ENCODE results near the gene ACHE.
"Not testable (repeated sequence)": the region's sequence is repeated elsewhere in the genome, so short reads cannot be mapped to it uniquely, and the experiment has no call there.

Gene ACHE

GRCh38 chr7:100911484-100911883, 15.8 kb upstream of the ACHE start:
- Histone ChIP-seq H3K27me3 (0 out of 2 replicates have a peak, but pooled peaks cover 3% of the 10 kb centered on the region), H3K4me3 (ENCODE audit: low read depth, low read length) (no peak overlapping the region), H3K4me1 (no peaks in the 10 kb centered on the region), H3K36me3 (no peaks in the 10 kb centered on the region), H3K9me3 (no peaks in the 10 kb centered on the region)
- DNase-seq: no peak
- no peak for TF ChIP-seq CTCF (IDR thresholded peaks at IDR 0.05; ENCODE audit: low read depth, low read length)

- H3K4me3 ChIP-seq (ENCODE audit: low read depth, low read length); H3K27me3 ChIP-seq; H3K36me3 ChIP-seq; H3K4me1 ChIP-seq; DNase-seq; H3K9me3 ChIP-seq: not testable (repeated sequence)
Observed at GRCh38 chr7:100910443-100910842, 14.8 kb upstream of the ACHE start.

- H3K27me3 ChIP-seq: 0 out of 2 replicates have a peak, but pooled peaks cover 3% of the 10 kb centered on the region
Observed at GRCh38 chr7:100908512-100908911, 12.8 kb upstream of the ACHE start.

GRCh38 chr7:100902638-100903037, 7.0 kb upstream of the ACHE start:
- peaks cover 4% of the 10 kb centered on the region for H3K27me3 ChIP-seq
- H3K36me3 ChIP-seq: no peaks in the 10 kb centered on the region
- no peak overlapping the region for H3K4me3 ChIP-seq (ENCODE audit: low read depth, low read length)
- no peaks in the 10 kb centered on the region for H3K4me1 ChIP-seq
- no peaks in the 10 kb centered on the region for H3K9me3 ChIP-seq
- no peak for DNase-seq
- no peak for TF ChIP-seq CTCF (IDR thresholded peaks at IDR 0.05; ENCODE audit: low read depth, low read length)

More at GRCh38 chr7:100908512-100908911, 12.8 kb upstream of the ACHE start:
- DNase-seq: no peak
- Histone ChIP-seq H3K36me3 (no peaks in the 10 kb centered on the region), H3K4me1 (no peaks in the 10 kb centered on the region), H3K9me3 (no peaks in the 10 kb centered on the region), H3K4me3 (ENCODE audit: low read depth, low read length) (no peak overlapping the region)
- no peak for TF ChIP-seq CTCF (IDR thresholded peaks at IDR 0.05; ENCODE audit: low read depth, low read length)

GRCh38 chr7:100901921-100902332, 6.2 kb upstream of the ACHE start:
- Histone ChIP-seq H3K4me3 (ENCODE audit: low read depth, low read length) (no peak overlapping the region), H3K27me3 (peaks cover 11% of the 10 kb centered on the region), H3K9me3 (no peaks in the 10 kb centered on the region), H3K4me1 (no peaks in the 10 kb centered on the region), H3K36me3 (no peaks in the 10 kb centered on the region)
- TF ChIP-seq CTCF (IDR thresholded peaks at IDR 0.05; ENCODE audit: low read depth, low read length): no peak
- no peak for DNase-seq

- H3K27me3 ChIP-seq: peaks cover 21% of the 10 kb centered on the region
- no peak for TF ChIP-seq CTCF (IDR thresholded peaks at IDR 0.05; ENCODE audit: low read depth, low read length)
- no peak overlapping the region for H3K4me3 ChIP-seq (ENCODE audit: low read depth, low read length)
- no peaks in the 10 kb centered on the region for H3K9me3 ChIP-seq
- DNase-seq: no peak
- no peaks in the 10 kb centered on the region for H3K36me3 ChIP-seq
- no peaks in the 10 kb centered on the region for H3K4me1 ChIP-seq
Observed at GRCh38 chr7:100900978-100901377, 5.3 kb upstream of the ACHE start.

- peaks cover under 1% of the 10 kb centered on the region; the same call in 1 of the 2 replicates for H3K4me1 ChIP-seq
- no peak for DNase-seq
- TF ChIP-seq CTCF (IDR thresholded peaks at IDR 0.05; ENCODE audit: low read depth, low read length): no peak
- H3K36me3 ChIP-seq: no peaks in the 10 kb centered on the region
- no peak overlapping the region for H3K4me3 ChIP-seq (ENCODE audit: low read depth, low read length)
- no peaks in the 10 kb centered on the region for H3K9me3 ChIP-seq
- H3K27me3 ChIP-seq: peaks cover 30% of the 10 kb centered on the region
Observed at GRCh38 chr7:100899432-100899831, 3.7 kb upstream of the ACHE start.
